ENCODE results near the gene KSR1.

- no peak for TF ChIP-seq CTCF (IDR thresholded peaks at IDR 0.05)
- no peak for TF ChIP-seq ZFX (IDR thresholded peaks at IDR 0.05; ENCODE audit: borderline replicate concordance)
These were observed 215.3 kb downstream of the KSR1 start for GRCh38 chr17:27671591-27671910.

Data from 22Rv1 (cell line).